Transverse colon (tissue), 4 donors: ENCODE results near the gene EGF. TPM values are rescaled to one million over a fixed set of nuclear protein-coding genes. Genes with fewer than 3 reads are reported as not detected.

Experiments
- DNase-seq: peaks from one replicate; pipeline ENCODE4 v3.0.0-alpha.2; 2019
- H3K27ac ChIP-seq, 4 donors: fragments of 200-600 bp; sonication (generic); 2 replicates each; pipeline ENCODE4 v1.5.1; 2016 to 2018; ENCODE audit warnings: inconsistent platforms in 4 of 4
- H3K27me3 ChIP-seq: fragments of 200-600 bp; sonication (generic); 2 replicates; pipeline ENCODE4 v1.5.1; 2017; ENCODE audit warnings: inconsistent platforms
- H3K36me3 ChIP-seq, 4 donors: fragments of 200-600 bp; sonication (generic); 2 replicates each; pipeline ENCODE4 v1.5.1; 2017 to 2019; ENCODE audit warnings: inconsistent platforms in 4 of 4
- H3K4me1 ChIP-seq, 4 donors: fragments of 200-600 bp; sonication (generic); 2 replicates each; pipeline ENCODE4 v1.5.1; 2017 to 2020; ENCODE audit warnings: inconsistent platforms in 4 of 4
- H3K4me3 ChIP-seq, 4 donors: fragments of 200-600 bp; sonication (generic); 1 replicate in 1 of 4; 2 replicates in 3 of 4; pipeline versions ENCODE4 v1.5.1 to v1.6.1; 2017 to 2019; ENCODE audit warnings: inconsistent platforms in 4 of 4
- H3K9me3 ChIP-seq, 2 donors: fragments of 200-600 bp; sonication (generic); 2 replicates each; pipeline ENCODE4 v1.5.1; 2017 to 2019; ENCODE audit warnings: inconsistent platforms in 2 of 2
- CTCF ChIP-seq, 5 experiments: fragments of 200-600 bp in 3 of 5; fragments of 450-650 bp in 2 of 5; sonication (generic) in 3 of 5; IDR thresholded peaks; 1 replicate in 2 of 5; 2 replicates in 3 of 5; pipeline ENCODE4 v1.5.1; 2016 to 2017; ENCODE audit warnings: antibody characterized with exemption in 5 of 5, inconsistent platforms in 3 of 5, mild to moderate bottlenecking in 2 of 5, moderate library complexity in 1 of 5
- EP300 ChIP-seq: sonication (generic); formaldehyde crosslinking; IDR thresholded peaks from one replicate; pipeline ENCODE4 v1.6.1; 2017; ENCODE audit warnings: antibody characterized with exemption, low read depth
- POLR2A ChIP-seq: fragments of 450-650 bp; IDR thresholded peaks from one replicate; pipeline ENCODE4 v1.6.1; 2016; ENCODE audit warnings: antibody characterized with exemption, mild to moderate bottlenecking, moderate library complexity
- POLR2AphosphoS5 ChIP-seq, 3 donors: sonication (generic); formaldehyde crosslinking; IDR thresholded peaks; one replicate each; pipeline ENCODE4 v1.6.1; 2016; ENCODE audit warnings: antibody characterized with exemption in 3 of 3
- WGBS, 2 donors: methylation state at CpG; one replicate each; pipeline ENCODE4 v1.1.5; 2018; ENCODE audit warnings: low coverage in 1 of 2; 5-methylcytosine and 5-hydroxymethylcytosine counted together
- in situ Hi-C, 4 donors: fragments of 200-750 bp; cut with MboI; loops; one replicate each; pipeline versions ENCODE4 v1.15.0 to v1.15.1; 2017; ENCODE audit warnings: low sequenced_read_pairs in 3 of 4, low pct_ligation_motif_present in 1 of 4, low pct_unique_long_range_greater_than_20kb in 1 of 4
- intact Hi-C: fragments of 100-400 bp; cut with DNase I; formaldehyde crosslinking; loops from one replicate; pipeline ENCODE4 v1.15.1; 2023; ENCODE audit warnings: low total_unique reads
- total RNA-seq, 4 donors: library from RNA; depleted of rRNA; stranded (reverse); fragments of >200 nt; gene quantifications; one replicate each; pipeline ENCODE4 v1.1.0, GENCODE V29; 2016

EGF gene
- total RNA-seq, 4 donors from 2014 or later: 0.79 to 3.1 (median 1.1) TPM

- no peak overlapping the region for H3K4me3 ChIP-seq
- no peaks in the 10 kb centered on the region for H3K27me3 ChIP-seq
- in situ Hi-C loops: loop anchor here in 2 of 4 donors (25.0 kb wide), 2 partner anchors 292 to 317 kb away; no protein-coding TSS in a partner anchor
- no peaks in the 10 kb centered on the region for H3K4me1 ChIP-seq
- H3K36me3 ChIP-seq: no peaks in the 10 kb centered on the region
- H3K9me3 ChIP-seq: no peaks in the 10 kb centered on the region
- DNase-seq: no peak
- no peak for TF ChIP-seq EP300
- TF ChIP-seq CTCF (IDR thresholded peaks at IDR 0.05): no peak
- TF ChIP-seq POLR2AphosphoS5 (IDR thresholded peaks at IDR 0.05): no peak
- TF ChIP-seq POLR2A: no peak
- H3K27ac ChIP-seq: no peak overlapping the region
- intact Hi-C loops: no loop called here
- WGBS, 2 donors: 46 to 65% methylated on average over 5 of the region's 5 CpGs
Observed at GRCh38 chr4:110020139-110020538, 107.5 kb downstream of the EGF start.

- H3K9me3 ChIP-seq: no peaks in the 10 kb centered on the region
- H3K36me3 ChIP-seq: no peaks in the 10 kb centered on the region
- in situ Hi-C loops (loop anchor here in 2 of 4 donors (25.0 kb wide), 2 partner anchors 291 to 316 kb away; no protein-coding TSS in a partner anchor), intact Hi-C loops (no loop called here)
- H3K4me3 ChIP-seq: no peak overlapping the region
- H3K27ac ChIP-seq: no peak overlapping the region
- H3K4me1 ChIP-seq: no peaks in the 10 kb centered on the region
- 61 to 64% methylated on average over 4 of the region's 4 CpGs for WGBS, 2 donors
- no peaks in the 10 kb centered on the region for H3K27me3 ChIP-seq
- no peak for DNase-seq
- TF ChIP-seq EP300: no peak
Observed at GRCh38 chr4:110020646-110021443, 108.2 kb downstream of the EGF start.

GRCh38 chr4:110022457-110022856 is 109.8 kb downstream of the EGF start:
- Histone ChIP-seq H3K27me3 (no peaks in the 10 kb centered on the region), H3K4me1 (no peaks in the 10 kb centered on the region), H3K27ac (no peak overlapping the region), H3K9me3 (no peaks in the 10 kb centered on the region), H3K36me3 (no peaks in the 10 kb centered on the region), H3K4me3 (no peak overlapping the region)
- DNase-seq: no peak
- intact Hi-C loops: no loop called here
- in situ Hi-C loops: loop anchor here in 2 of 4 donors (25.0 kb wide), 2 partner anchors 290 to 315 kb away; no protein-coding TSS in a partner anchor
- no peak for TF ChIP-seq POLR2A
- no peak for TF ChIP-seq CTCF (IDR thresholded peaks at IDR 0.05)
- TF ChIP-seq POLR2AphosphoS5 (IDR thresholded peaks at IDR 0.05): no peak
- TF ChIP-seq EP300: no peak
- WGBS, 2 donors: 85 to 87% methylated on average over 4 of the region's 4 CpGs

GRCh38 chr4:110025056-110025455 is 112.4 kb downstream of the EGF start:
- TF ChIP-seq EP300 (no peak), CTCF (IDR thresholded peaks at IDR 0.05) (no peak), POLR2A (no peak), POLR2AphosphoS5 (IDR thresholded peaks at IDR 0.05) (no peak)
- intact Hi-C loops: no loop called here
- Histone ChIP-seq H3K9me3 (no peaks in the 10 kb centered on the region), H3K36me3 (no peaks in the 10 kb centered on the region), H3K27me3 (peaks cover 7% of the 10 kb centered on the region), H3K4me1 (no peaks in the 10 kb centered on the region), H3K4me3 (no peak overlapping the region), H3K27ac (no peak overlapping the region)
- in situ Hi-C loops: loop anchor here in 1 of 4 donors (25.0 kb wide), 1 partner anchor 187 kb away; no protein-coding TSS in a partner anchor
- WGBS, 2 donors: 89 to 100% methylated on average over 1 of the region's 1 CpG
- no peak for DNase-seq
